Stimulated activated naive CD8-positive, alpha-beta T cell treated with anti-CD3 and anti-CD28 coated beads, Interleukin-15, Interleukin-2, amounts not matched to agents 100 ng/mL and 50 ng/mL, for 24 hours (primary cell): ENCODE data around the gene HSPB2.
"Not testable (repeated sequence)": the region's sequence is repeated elsewhere in the genome, so short reads cannot be mapped to it uniquely, and the experiment has no call there.

Experiments
- H3K27ac Mint-ChIP-seq: one replicate; pipeline ENCODE4 v1.8.0; 2021; ENCODE audit warnings: mild to moderate bottlenecking, mixed read lengths
- H3K27me3 Mint-ChIP-seq: one replicate; pipeline ENCODE4 v1.8.0; 2021; ENCODE audit warnings: mixed read lengths
- H3K36me3 Mint-ChIP-seq: one replicate; pipeline ENCODE4 v1.8.0; 2021; ENCODE audit warnings: low read depth, mixed read lengths
- H3K4me1 Mint-ChIP-seq: one replicate; pipeline ENCODE4 v1.8.0; 2021; ENCODE audit warnings: low read depth, mixed read lengths
- H3K4me3 Mint-ChIP-seq: one replicate; pipeline ENCODE4 v1.8.0; 2021; ENCODE audit warnings: mild to moderate bottlenecking, mixed read lengths
- H3K9me3 Mint-ChIP-seq: one replicate; pipeline ENCODE4 v1.8.0; 2021; ENCODE audit warnings: mixed read lengths

Gene HSPB2

DNA sequence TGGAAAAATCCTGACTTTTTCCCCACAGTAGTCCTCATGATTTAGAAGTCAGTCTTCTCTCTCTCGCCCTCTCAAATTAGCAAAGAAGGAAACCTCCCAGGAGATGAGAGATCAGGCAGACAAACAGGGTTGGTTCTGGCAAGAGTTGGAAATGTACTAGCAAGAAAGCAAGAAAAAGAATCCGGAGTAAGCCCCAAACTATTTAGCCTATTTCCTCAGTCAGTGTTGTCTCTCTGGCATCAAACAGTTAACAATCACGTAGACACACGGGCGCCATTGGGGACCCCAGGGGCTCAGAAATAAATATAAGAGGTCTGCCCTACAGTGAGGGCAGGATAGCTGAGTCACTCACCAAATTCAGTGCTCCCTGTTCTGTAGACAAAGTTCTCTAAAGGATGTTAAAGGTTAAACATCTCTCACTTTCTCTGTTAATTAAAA, 10.8 kb downstream of the HSPB2 start:
- peak overlapping the region; percentile 54 for H3K27ac Mint-ChIP-seq
- no peaks in the 10 kb centered on the region for H3K36me3 Mint-ChIP-seq
- no peaks in the 10 kb centered on the region for H3K9me3 Mint-ChIP-seq
- H3K4me1 Mint-ChIP-seq = peaks cover 28% of the 10 kb centered on the region
- no peak overlapping the region for H3K4me3 Mint-ChIP-seq
- peaks cover 4% of the 10 kb centered on the region for H3K27me3 Mint-ChIP-seq

DNA sequence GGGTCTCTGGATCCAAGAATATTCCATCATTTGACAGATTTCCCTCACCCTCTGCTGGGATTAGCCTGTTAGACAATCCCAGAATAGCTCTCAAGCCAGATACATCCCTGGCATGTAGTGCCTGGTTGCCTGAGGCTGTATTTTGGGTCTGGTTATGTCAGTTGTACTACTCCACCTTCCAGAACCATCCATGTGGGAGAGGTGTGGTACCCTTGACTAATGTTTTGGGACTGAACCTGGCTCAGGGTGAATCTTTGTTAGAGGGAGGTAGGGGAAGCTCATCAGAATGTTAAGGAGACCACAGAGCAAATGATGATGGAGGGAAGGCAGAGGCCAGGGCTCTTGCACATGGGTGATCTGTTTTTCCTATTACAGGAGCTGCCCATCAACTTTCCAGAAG, 11.4 kb downstream of the HSPB2 start:
- Mint-ChIP-seq H3K4me3 (no peak overlapping the region), H3K27me3 (peaks cover 3% of the 10 kb centered on the region), H3K36me3 (no peaks in the 10 kb centered on the region), H3K9me3 (no peaks in the 10 kb centered on the region), H3K4me1 (peaks cover 28% of the 10 kb centered on the region), H3K27ac (peak overlapping the region; percentile 47)

DNA sequence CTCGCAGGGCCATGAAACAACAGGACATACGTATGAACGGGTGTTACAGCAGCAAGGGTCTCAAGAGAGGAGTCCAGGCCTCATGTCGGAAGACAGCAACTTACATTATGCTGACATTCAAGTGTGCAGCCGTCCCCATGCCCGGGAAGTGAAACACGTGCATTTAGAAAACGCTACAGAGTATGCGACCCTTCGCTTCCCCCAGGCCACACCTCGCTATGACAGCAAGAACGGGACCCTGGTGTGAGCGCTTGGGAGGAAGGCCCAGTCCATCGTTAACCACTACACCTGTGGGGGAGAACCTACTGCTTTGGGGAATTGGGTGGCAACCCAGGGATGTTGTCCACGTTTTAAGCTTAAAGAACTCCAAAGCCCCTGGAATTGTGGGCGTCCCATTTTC, 13.4 kb downstream of the HSPB2 start:
- no peaks in the 10 kb centered on the region for H3K9me3 Mint-ChIP-seq
- peaks cover 3% of the 10 kb centered on the region for H3K27me3 Mint-ChIP-seq
- H3K36me3 Mint-ChIP-seq = no peaks in the 10 kb centered on the region
- H3K4me3 Mint-ChIP-seq = peak overlapping the region; percentile 81
- peak overlapping the region; percentile 81 for H3K27ac Mint-ChIP-seq
- H3K4me1 Mint-ChIP-seq = peaks cover 28% of the 10 kb centered on the region

- no peaks in the 10 kb centered on the region for H3K36me3 Mint-ChIP-seq
- peaks cover 30% of the 10 kb centered on the region for H3K4me1 Mint-ChIP-seq
- H3K4me3 Mint-ChIP-seq = peak overlapping the region; percentile 81
- no peaks in the 10 kb centered on the region for H3K9me3 Mint-ChIP-seq
- H3K27me3 Mint-ChIP-seq = no peaks in the 10 kb centered on the region
- peak overlapping the region; percentile 81 for H3K27ac Mint-ChIP-seq
Observed at GRCh38 chr11:111926505-111927391, 14.2 kb downstream of the HSPB2 start.

DNA sequence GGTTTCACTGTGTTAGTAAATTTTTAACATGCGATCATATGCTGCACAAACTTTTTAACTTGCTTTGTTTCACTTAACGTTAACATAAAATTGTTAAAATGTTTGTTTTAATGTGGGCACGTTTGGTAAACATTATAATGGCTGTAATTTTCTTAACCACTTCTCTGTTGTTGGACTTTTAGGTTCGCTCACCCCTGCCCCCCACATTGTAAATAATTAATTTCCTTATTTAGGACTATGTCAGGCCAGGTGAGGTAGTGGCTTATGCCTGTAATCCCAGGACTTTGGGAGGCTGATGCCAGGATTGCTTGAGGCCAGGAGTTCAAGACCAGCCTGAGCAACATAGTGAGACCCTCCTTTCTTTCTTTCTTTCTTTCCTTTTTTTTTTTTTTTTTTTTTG, 17.9 kb downstream of the HSPB2 start:
- H3K36me3 Mint-ChIP-seq = no peaks in the 10 kb centered on the region
- no peaks in the 10 kb centered on the region for H3K9me3 Mint-ChIP-seq
- H3K4me3 Mint-ChIP-seq = no peak overlapping the region
- H3K4me1 Mint-ChIP-seq = peaks cover 58% of the 10 kb centered on the region
- no peaks in the 10 kb centered on the region for H3K27me3 Mint-ChIP-seq
- no peak overlapping the region for H3K27ac Mint-ChIP-seq

GRCh38 chr11:111932611-111932950, 20.0 kb downstream of the HSPB2 start:
- Mint-ChIP-seq H3K4me3 (peak overlapping the region; percentile 47), H3K9me3 (no peaks in the 10 kb centered on the region), H3K36me3 (no peaks in the 10 kb centered on the region), H3K27ac (peak overlapping the region; percentile 90), H3K27me3 (no peaks in the 10 kb centered on the region), H3K4me1 (peaks cover 56% of the 10 kb centered on the region)

- peak overlapping the region; percentile 50 for H3K27ac Mint-ChIP-seq
- not testable (repeated sequence) for H3K36me3 Mint-ChIP-seq, H3K9me3 Mint-ChIP-seq, H3K27me3 Mint-ChIP-seq, H3K4me3 Mint-ChIP-seq
- peaks cover 57% of the 10 kb centered on the region for H3K4me1 Mint-ChIP-seq
Observed at GRCh38 chr11:111933176-111933575, 20.6 kb downstream of the HSPB2 start.

DNA sequence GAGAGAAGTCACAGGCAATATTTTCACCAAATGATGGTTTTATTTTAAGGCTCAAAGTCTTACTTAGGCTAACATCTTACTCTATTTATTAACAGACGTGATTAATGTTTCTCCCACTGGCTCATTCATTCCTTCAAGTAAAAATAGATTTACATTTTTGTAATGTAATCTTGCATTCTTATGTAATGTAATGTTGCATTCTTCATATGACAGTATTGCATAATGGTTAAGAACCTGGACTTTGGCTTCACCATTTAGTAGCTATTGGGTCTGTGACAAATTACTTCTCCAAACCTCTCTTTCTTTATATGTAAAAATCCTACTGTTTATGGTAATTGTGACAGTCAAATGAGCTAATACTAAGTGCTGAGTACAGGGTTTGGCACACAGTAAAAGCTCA, 21.3 kb downstream of the HSPB2 start:
- Mint-ChIP-seq H3K9me3 (no peaks in the 10 kb centered on the region), H3K36me3 (no peaks in the 10 kb centered on the region), H3K4me3 (no peak overlapping the region), H3K27ac (no peak overlapping the region), H3K27me3 (no peaks in the 10 kb centered on the region), H3K4me1 (peaks cover 64% of the 10 kb centered on the region)

DNA sequence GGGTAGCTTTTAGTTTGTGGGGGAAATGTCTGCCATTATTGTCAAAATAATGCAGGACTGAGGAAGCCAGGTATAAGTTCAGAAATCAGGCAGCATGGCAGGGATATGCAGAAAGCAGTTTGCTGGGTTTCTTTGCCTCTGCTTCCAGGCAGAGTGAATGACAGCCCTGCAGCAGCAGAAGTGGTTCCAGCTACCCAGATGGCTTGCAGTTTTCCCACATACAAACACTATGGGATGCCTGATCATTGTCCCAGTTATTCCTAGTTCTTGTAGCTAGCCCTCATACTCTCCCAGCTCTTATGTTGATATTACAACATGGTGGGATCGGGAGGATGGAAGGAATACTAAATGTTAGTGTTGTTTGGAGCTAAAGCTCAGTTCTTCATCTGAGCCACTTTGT, 21.8 kb downstream of the HSPB2 start:
- no peak overlapping the region for H3K4me3 Mint-ChIP-seq
- H3K4me1 Mint-ChIP-seq = peaks cover 68% of the 10 kb centered on the region
- H3K9me3 Mint-ChIP-seq = no peaks in the 10 kb centered on the region
- no peaks in the 10 kb centered on the region for H3K27me3 Mint-ChIP-seq
- no peaks in the 10 kb centered on the region for H3K36me3 Mint-ChIP-seq
- H3K27ac Mint-ChIP-seq = peak overlapping the region; percentile 21

GRCh38 chr11:111935317-111936039, 22.9 kb downstream of the HSPB2 start:
- H3K27me3 Mint-ChIP-seq = no peaks in the 10 kb centered on the region
- H3K4me1 Mint-ChIP-seq = peaks cover 79% of the 10 kb centered on the region
- peaks cover 4% of the 10 kb centered on the region for H3K36me3 Mint-ChIP-seq
- H3K27ac Mint-ChIP-seq = peak overlapping the region; percentile 96
- peak overlapping the region; percentile 90 for H3K4me3 Mint-ChIP-seq
- no peaks in the 10 kb centered on the region for H3K9me3 Mint-ChIP-seq

GRCh38 chr11:111936040-111936540, 23.6 kb downstream of the HSPB2 start:
- peaks cover 6% of the 10 kb centered on the region for H3K36me3 Mint-ChIP-seq
- peak overlapping the region; percentile 96 for H3K27ac Mint-ChIP-seq
- H3K27me3 Mint-ChIP-seq = no peaks in the 10 kb centered on the region
- H3K4me1 Mint-ChIP-seq = peaks cover 85% of the 10 kb centered on the region
- peak overlapping the region; percentile 90 for H3K4me3 Mint-ChIP-seq
- no peaks in the 10 kb centered on the region for H3K9me3 Mint-ChIP-seq

DNA sequence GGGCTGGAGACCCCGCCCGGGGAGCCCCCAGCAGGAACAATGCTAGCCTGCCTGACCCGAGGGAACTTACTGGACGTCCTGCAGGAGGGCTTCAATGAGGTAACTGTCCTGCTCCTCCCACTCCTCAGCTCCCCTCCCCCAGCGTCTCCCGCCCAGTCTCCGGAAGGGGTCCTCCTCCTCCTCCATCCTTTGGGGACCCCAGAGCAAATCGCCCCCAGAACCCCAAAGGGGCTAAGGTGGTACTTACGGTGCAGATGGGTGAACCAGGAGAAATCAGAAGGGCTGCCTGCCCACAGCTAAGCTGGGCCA, 24.9 kb downstream of the HSPB2 start:
- no peaks in the 10 kb centered on the region for H3K9me3 Mint-ChIP-seq
- H3K36me3 Mint-ChIP-seq = peaks cover 10% of the 10 kb centered on the region
- H3K4me3 Mint-ChIP-seq = peak overlapping the region; percentile 90
- H3K27me3 Mint-ChIP-seq = no peaks in the 10 kb centered on the region
- peak overlapping the region; percentile 96 for H3K27ac Mint-ChIP-seq
- H3K4me1 Mint-ChIP-seq = peaks cover 84% of the 10 kb centered on the region

- Mint-ChIP-seq H3K4me3 (peak overlapping the region; percentile 90), H3K27ac (peak overlapping the region; percentile 96), H3K9me3 (no peaks in the 10 kb centered on the region), H3K27me3 (no peaks in the 10 kb centered on the region), H3K4me1 (peaks cover 84% of the 10 kb centered on the region), H3K36me3 (peaks cover 14% of the 10 kb centered on the region)
Observed at GRCh38 chr11:111937844-111938243, 25.3 kb downstream of the HSPB2 start.

DNA sequence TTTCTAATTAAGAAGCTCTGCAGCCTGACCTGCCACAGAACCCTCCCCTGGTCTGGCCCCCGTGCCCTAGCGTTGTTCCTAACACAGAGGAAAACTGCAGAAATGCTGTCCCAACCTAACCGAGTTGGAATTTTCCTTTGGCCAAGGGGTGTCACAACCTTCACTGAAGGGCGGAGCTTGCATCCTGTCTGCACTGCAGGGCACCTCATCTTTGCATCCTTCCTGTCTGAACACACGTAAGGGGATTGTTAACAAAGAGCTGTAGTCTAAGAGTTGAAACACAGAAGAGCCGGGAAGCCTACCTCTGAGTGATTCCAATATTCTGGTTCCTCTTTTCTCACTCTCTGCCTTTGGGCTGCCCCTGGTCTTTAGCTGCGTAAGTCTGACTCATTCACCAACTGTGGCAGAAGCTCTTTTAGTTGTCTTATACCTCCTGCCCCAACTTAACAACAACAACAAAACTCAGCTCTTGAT, 26.2 kb downstream of the HSPB2 start:
- Mint-ChIP-seq H3K9me3 (no peaks in the 10 kb centered on the region), H3K4me1 (peaks cover 85% of the 10 kb centered on the region), H3K4me3 (peak overlapping the region; percentile 90), H3K36me3 (peaks cover 14% of the 10 kb centered on the region), H3K27ac (peak overlapping the region; percentile 96), H3K27me3 (no peaks in the 10 kb centered on the region)

DNA sequence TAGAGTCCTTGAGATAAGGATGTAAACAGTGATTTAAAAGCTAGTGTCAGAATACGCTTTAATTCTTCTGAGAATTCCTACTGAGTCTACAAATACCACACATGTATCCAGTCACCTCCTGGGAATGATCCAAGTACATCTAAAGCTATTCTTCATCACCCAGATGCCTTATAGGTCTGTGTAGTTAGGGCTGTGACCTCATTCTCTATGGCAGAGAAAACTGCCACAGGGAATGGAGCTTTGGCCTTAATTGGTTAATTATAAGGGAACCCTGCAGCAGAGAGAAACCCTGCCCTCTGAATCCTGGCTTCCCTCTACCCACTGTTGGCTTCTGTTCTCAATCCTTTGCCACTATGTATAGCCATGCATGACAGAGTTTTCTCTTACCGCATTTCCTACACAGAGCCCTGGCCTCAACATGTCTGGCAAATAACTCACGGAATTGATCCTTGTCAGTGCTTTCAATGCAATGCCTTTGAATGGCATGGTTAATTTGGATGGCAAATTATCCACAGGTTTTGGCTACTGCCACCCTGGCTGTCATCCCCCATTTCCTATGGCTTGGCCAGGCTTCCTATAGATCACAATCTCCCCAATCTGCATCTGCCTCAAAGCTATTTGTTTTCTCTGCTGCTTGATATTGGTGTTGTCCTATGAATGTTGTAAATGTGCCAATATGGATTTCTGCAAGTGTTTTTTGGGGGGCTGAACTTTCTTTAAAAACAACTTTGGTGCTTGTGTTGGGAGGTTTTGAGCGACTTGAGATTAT, 27.5 kb downstream of the HSPB2 start:
- Mint-ChIP-seq H3K4me1 (peaks cover 85% of the 10 kb centered on the region), H3K36me3 (peaks cover 18% of the 10 kb centered on the region), H3K27ac (peak overlapping the region; percentile 23), H3K27me3 (no peaks in the 10 kb centered on the region), H3K9me3 (no peaks in the 10 kb centered on the region), H3K4me3 (peak overlapping the region; percentile 3)
